Neural progenitor cell (in vitro differentiated cells): ENCODE measurements around the gene SCAP. TPM values are rescaled to one million over a fixed set of nuclear protein-coding genes. Genes with fewer than 3 reads are reported as not detected.

Experiments
- DNase-seq: peaks from one replicate; pipeline ENCODE4 v3.0.0-alpha.2; 2016; ENCODE audit warnings: low spot score
- H2AFZ ChIP-seq: fragments of 200-600 bp; sonication (generic); replicated peaks from 2 replicates; pipeline ENCODE4 v1.6.1; 2016; ENCODE audit warnings: antibody characterized with exemption
- H3F3A ChIP-seq: fragments of 200-600 bp; sonication (generic); 2 replicates; pipeline ENCODE4 v1.6.1; 2016; ENCODE audit warnings: antibody characterized with exemption, low read depth
- H3K27ac ChIP-seq: fragments of 200-600 bp; sonication (generic); 2 replicates; pipeline ENCODE4 v1.5.1; 2016; ENCODE audit warnings: mild to moderate bottlenecking
- H3K27me3 ChIP-seq: fragments of 200-600 bp; sonication (generic); 2 replicates; pipeline ENCODE4 v1.6.1; 2016; ENCODE audit warnings: mild to moderate bottlenecking, moderate library complexity
- H3K36me3 ChIP-seq: fragments of 200-600 bp; sonication (generic); 2 replicates; pipeline ENCODE4 v1.5.1; 2016
- H3K4me1 ChIP-seq: fragments of 200-600 bp; sonication (generic); 2 replicates; pipeline ENCODE4 v1.6.1; 2016; ENCODE audit warnings: mixed run types
- H3K4me2 ChIP-seq: fragments of 200-600 bp; sonication (generic); 2 replicates; pipeline ENCODE4 v1.6.1; 2016
- H3K4me3 ChIP-seq: fragments of 200-600 bp; sonication (generic); 2 replicates; pipeline ENCODE4 v1.5.1; 2016
- H3K79me2 ChIP-seq: fragments of 200-600 bp; sonication (generic); 2 replicates; pipeline ENCODE4 v1.6.1; 2016; ENCODE audit warnings: low read depth
- H3K9ac ChIP-seq: fragments of 200-600 bp; sonication (generic); 2 replicates; pipeline ENCODE4 v1.6.1; 2016
- H3K9me3 ChIP-seq: fragments of 200-600 bp; sonication (generic); 2 replicates; pipeline ENCODE4 v1.5.1; 2016; ENCODE audit warnings: low read depth
- H4K20me1 ChIP-seq: fragments of 200-600 bp; sonication (generic); 2 replicates; pipeline ENCODE4 v1.6.1; 2016; ENCODE audit warnings: low read depth
- H3K27ac Mint-ChIP-seq: 3 replicates; pipeline ENCODE4 v1.8.0; 2021; ENCODE audit warnings: mixed read lengths
- H3K27me3 Mint-ChIP-seq: 2 replicates; pipeline ENCODE4 v1.8.0; 2022; ENCODE audit warnings: low read depth, mild to moderate bottlenecking, inconsistent platforms, moderate library complexity, mixed read lengths; ENCODE audit not compliant: insufficient read depth
- H3K36me3 Mint-ChIP-seq: 3 replicates; pipeline ENCODE4 v1.8.0; 2021; ENCODE audit warnings: mixed read lengths
- H3K4me1 Mint-ChIP-seq: 3 replicates; pipeline ENCODE4 v1.8.0; 2021; ENCODE audit warnings: mixed read lengths
- H3K4me3 Mint-ChIP-seq: 3 replicates; pipeline ENCODE4 v1.8.0; 2021; ENCODE audit warnings: mild to moderate bottlenecking, moderate library complexity, mixed read lengths
- H3K9me3 Mint-ChIP-seq: 3 replicates; pipeline ENCODE4 v1.8.0; 2020; ENCODE audit warnings: mixed read lengths
- EZH2 ChIP-seq: fragments of 200-600 bp; sonication (generic); IDR thresholded peaks from 2 replicates; pipeline ENCODE4 v1.6.1; 2017; ENCODE audit warnings: antibody characterized with exemption, mild to moderate bottlenecking, moderate library complexity
- EZH2phosphoT487 ChIP-seq: fragments of 200-600 bp; sonication (generic); IDR thresholded peaks from 2 replicates; pipeline ENCODE4 v1.6.1; 2017; ENCODE audit warnings: antibody characterized with exemption
- total RNA-seq: library from RNA; depleted of rRNA; stranded (reverse); fragments of >200 nt; gene quantifications from 2 replicates; pipeline ENCODE4 v1.2.3, GENCODE V29; 2015; ENCODE audit warnings: low replicate concordance
- TF ChIP-seq, protein P1 (sequence below): fragments of 200-600 bp; sonication (generic); IDR thresholded peaks from 2 replicates; pipeline ENCODE4 v1.5.1; 2017; ENCODE audit warnings: antibody characterized with exemption, mild to moderate bottlenecking

Gene SCAP
- total RNA-seq, 1 donor from 2014 or later, result 33.0 TPM

DNA sequence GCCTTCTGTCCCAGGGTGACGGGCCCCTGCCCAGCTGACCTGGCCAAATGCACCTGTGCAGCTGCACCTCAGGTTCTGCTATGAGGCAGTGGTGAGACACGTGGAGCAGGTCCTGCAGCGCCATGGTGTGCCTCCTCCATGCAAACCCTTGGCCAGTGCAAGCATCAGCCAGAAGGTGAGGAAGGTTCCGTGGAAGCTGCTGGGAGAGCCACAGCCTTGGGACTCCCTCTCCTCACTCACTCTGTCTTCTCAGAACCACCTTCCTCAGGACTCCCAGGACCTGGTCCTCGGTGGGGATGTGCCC lies 63.3 kb downstream of the SCAP start:
- no peak overlapping the region for H3K4me3 Mint-ChIP-seq
- H3K4me1 Mint-ChIP-seq, result peaks cover 17% of the 10 kb centered on the region
- peaks cover 24% of the 10 kb centered on the region for H3K36me3 Mint-ChIP-seq
- Histone ChIP-seq H3K36me3 (no peaks in the 10 kb centered on the region), H3K27ac (no peak overlapping the region), H2AFZ (no peak overlapping the region), H4K20me1 (no peaks in the 10 kb centered on the region), H3K4me3 (no peak overlapping the region), H3F3A (peaks cover 5% of the 10 kb centered on the region), H3K79me2 (no peaks in the 10 kb centered on the region), H3K9me3 (no peaks in the 10 kb centered on the region), H3K4me2 (no peak overlapping the region), H3K9ac (no peak overlapping the region), H3K4me1 (no peaks in the 10 kb centered on the region), H3K27me3 (no peaks in the 10 kb centered on the region)
- peaks cover 11% of the 10 kb centered on the region for H3K27me3 Mint-ChIP-seq
- no peak for DNase-seq
- no peaks in the 10 kb centered on the region for H3K9me3 Mint-ChIP-seq
- TF ChIP-seq EZH2phosphoT487 (no peak), EZH2 (no peak)
- TF ChIP-seq, protein P1, sequence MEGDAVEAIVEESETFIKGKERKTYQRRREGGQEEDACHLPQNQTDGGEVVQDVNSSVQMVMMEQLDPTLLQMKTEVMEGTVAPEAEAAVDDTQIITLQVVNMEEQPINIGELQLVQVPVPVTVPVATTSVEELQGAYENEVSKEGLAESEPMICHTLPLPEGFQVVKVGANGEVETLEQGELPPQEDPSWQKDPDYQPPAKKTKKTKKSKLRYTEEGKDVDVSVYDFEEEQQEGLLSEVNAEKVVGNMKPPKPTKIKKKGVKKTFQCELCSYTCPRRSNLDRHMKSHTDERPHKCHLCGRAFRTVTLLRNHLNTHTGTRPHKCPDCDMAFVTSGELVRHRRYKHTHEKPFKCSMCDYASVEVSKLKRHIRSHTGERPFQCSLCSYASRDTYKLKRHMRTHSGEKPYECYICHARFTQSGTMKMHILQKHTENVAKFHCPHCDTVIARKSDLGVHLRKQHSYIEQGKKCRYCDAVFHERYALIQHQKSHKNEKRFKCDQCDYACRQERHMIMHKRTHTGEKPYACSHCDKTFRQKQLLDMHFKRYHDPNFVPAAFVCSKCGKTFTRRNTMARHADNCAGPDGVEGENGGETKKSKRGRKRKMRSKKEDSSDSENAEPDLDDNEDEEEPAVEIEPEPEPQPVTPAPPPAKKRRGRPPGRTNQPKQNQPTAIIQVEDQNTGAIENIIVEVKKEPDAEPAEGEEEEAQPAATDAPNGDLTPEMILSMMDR, result no peak
- no peak overlapping the region for H3K27ac Mint-ChIP-seq

DNA sequence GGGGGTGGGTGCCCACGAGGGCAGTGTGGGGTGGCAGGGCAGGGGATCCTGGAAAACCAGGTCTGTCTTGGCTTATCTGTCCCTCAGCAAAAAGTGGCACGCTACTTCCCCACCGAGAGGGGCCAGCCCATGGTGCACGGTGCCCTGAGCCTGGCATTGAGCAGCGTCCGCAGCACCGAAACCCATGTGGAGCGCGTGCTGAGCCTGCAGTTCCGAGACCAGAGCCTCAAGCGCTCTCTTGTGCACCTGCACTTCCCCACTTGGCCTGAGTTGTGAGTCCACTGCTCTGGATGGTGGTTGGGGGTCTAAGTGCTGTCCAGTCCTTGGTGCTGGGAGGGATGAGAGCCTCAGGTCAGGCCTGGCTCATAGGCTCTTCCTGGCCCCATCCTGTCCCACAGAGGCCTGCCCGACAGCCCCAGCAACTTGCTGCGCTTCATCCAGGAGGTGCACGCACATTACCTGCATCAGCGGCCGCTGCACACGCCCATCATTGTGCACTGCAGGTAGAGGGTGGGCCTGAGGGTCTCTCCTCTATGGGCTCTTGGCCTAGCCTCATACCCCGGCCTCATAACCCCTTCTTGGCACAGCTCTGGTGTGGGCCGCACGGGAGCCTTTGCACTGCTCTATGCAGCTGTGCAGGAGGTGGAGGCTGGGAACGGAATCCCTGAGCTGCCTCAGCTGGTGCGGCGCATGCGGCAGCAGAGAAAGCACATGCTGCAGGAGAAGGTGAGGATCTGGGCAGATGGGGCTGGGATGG lies 63.9 kb downstream of the SCAP start:
- Mint-ChIP-seq H3K27ac (no peak overlapping the region), H3K4me3 (peak overlapping the region; percentile 41), H3K4me1 (peaks cover 15% of the 10 kb centered on the region), H3K9me3 (no peaks in the 10 kb centered on the region), H3K27me3 (peaks cover 11% of the 10 kb centered on the region), H3K36me3 (peaks cover 24% of the 10 kb centered on the region)
- H3K4me1 ChIP-seq, result no peaks in the 10 kb centered on the region
- DNase-seq, result no peak
- H3K4me3 ChIP-seq, result no peak overlapping the region
- no peak overlapping the region for H3K9ac ChIP-seq
- no peak overlapping the region for H3K4me2 ChIP-seq
- no peak overlapping the region for H2AFZ ChIP-seq
- TF ChIP-seq EZH2, result no peak
- TF ChIP-seq EZH2phosphoT487, result no peak
- TF ChIP-seq, protein P1, result no peak
- no peak overlapping the region for H3K27ac ChIP-seq
- no peaks in the 10 kb centered on the region for H4K20me1 ChIP-seq
- H3F3A ChIP-seq, result peaks cover 5% of the 10 kb centered on the region
- H3K9me3 ChIP-seq, result no peaks in the 10 kb centered on the region
- H3K79me2 ChIP-seq, result no peaks in the 10 kb centered on the region
- no peaks in the 10 kb centered on the region for H3K27me3 ChIP-seq
- H3K36me3 ChIP-seq, result no peaks in the 10 kb centered on the region

DNA sequence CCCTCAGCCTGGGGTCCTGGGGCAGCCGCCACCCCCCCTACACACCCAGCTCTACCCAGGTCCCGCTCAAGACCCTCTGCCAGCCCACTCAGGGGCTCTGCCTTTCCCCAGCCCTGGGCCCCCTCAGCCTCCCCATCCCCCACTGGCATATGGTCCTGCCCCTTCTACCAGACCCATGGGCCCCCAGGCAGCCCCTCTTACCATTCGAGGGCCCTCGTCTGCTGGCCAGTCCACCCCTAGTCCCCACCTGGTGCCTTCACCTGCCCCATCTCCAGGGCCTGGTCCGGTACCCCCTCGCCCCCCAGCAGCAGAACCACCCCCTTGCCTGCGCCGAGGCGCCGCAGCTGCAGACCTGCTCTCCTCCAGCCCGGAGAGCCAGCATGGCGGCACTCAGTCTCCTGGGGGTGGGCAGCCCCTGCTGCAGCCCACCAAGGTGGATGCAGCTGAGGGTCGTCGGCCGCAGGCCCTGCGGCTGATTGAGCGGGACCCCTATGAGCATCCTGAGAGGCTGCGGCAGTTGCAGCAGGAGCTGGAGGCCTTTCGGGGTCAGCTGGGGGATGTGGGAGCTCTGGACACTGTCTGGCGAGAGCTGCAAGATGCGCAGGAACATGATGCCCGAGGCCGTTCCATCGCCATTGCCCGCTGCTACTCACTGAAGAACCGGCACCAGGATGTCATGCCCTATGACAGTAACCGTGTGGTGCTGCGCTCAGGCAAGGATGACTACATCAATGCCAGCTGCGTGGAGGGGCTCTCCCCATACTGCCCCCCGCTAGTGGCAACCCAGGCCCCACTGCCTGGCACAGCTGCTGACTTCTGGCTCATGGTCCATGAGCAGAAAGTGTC lies 64.7 kb downstream of the SCAP start:
- Mint-ChIP-seq H3K27ac (no peak overlapping the region), H3K36me3 (peaks cover 19% of the 10 kb centered on the region), H3K27me3 (peaks cover 11% of the 10 kb centered on the region), H3K9me3 (no peaks in the 10 kb centered on the region), H3K4me1 (peaks cover 14% of the 10 kb centered on the region), H3K4me3 (peak overlapping the region; percentile 41)
- TF ChIP-seq, protein P1, result no peak
- TF ChIP-seq EZH2, result no peak
- TF ChIP-seq EZH2phosphoT487, result no peak
- H3K27me3 ChIP-seq, result no peaks in the 10 kb centered on the region
- H3K79me2 ChIP-seq, result no peaks in the 10 kb centered on the region
- peaks cover 5% of the 10 kb centered on the region for H3F3A ChIP-seq
- no peak overlapping the region for H3K27ac ChIP-seq
- H3K9me3 ChIP-seq, result no peaks in the 10 kb centered on the region
- no peaks in the 10 kb centered on the region for H3K4me1 ChIP-seq
- no peak for DNase-seq
- no peak overlapping the region for H3K4me3 ChIP-seq
- no peaks in the 10 kb centered on the region for H3K36me3 ChIP-seq
- no peaks in the 10 kb centered on the region for H4K20me1 ChIP-seq
- H3K4me2 ChIP-seq, result no peak overlapping the region
- no peak overlapping the region for H3K9ac ChIP-seq
- no peak overlapping the region for H2AFZ ChIP-seq
